Measurements from ENCODE around the gene RESF1. TPM values are rescaled to one million over a fixed set of nuclear protein-coding genes. Genes with fewer than 3 reads are reported as not detected.

The RESF1 gene
- polyA plus RNA-seq, 3 donors: 26.8 to 82.9 (median 32.7) TPM

GRCh38 chr12:31961137-31961536 lies 1.9 kb downstream of the RESF1 start:
- 100% methylated on average over 2 of the region's 2 CpGs for WGBS (ENCODE audit: insufficient coverage)
- Mint-ChIP-seq H3K27ac (peak overlapping the region in 3 of 7 donors; percentile 24 to 98 (median 74)), H3K4me1 (peaks cover 70% of the 10 kb centered on the region), H3K4me3 (peak overlapping the region; percentile 97), H3K27me3 (ENCODE audit: low read depth in 3 of 3) (peaks cover 0 to 4% (median 0%) of the 10 kb centered on the region in 3 donors), H3K36me3 (peaks cover 62 to 67% of the 10 kb centered on the region in 2 donors), H3K9me3 (peaks cover 22 to 35% (median 28%) of the 10 kb centered on the region in 7 donors)
- no peak overlapping the region for H2AFZ ChIP-seq (ENCODE audit: insufficient read depth, low read depth, low read length, poor library complexity, severe bottlenecking)
- H3K4me2 ChIP-seq (replicated peaks; ENCODE audit: extremely low read depth, low read length, poor library complexity, severe bottlenecking): peak overlapping the region; percentile 78
- H3K9me3 ChIP-seq (replicated peaks in 1 of 2; ENCODE audit: control insufficient read depth in 1 of 2, insufficient read depth in 1 of 2, low read length in 2 of 2): peaks cover 3 to 17% of the 10 kb centered on the region in 2 donors
- H3K4me3 ChIP-seq (replicated peaks in 1 of 3; ENCODE audit: low read depth in 2 of 3, low read length in 3 of 3): peak overlapping the region; percentile 77 to 84 (median 83)
- peaks cover 75% of the 10 kb centered on the region for H3K79me2 ChIP-seq (ENCODE audit: insufficient read depth, low read length)
- peaks cover 32 to 63% of the 10 kb centered on the region in 2 donors for H3K4me1 ChIP-seq (ENCODE audit: control insufficient read depth in 1 of 2, insufficient read depth in 2 of 2, low read length in 2 of 2)
- no peaks in the 10 kb centered on the region for H3K27me3 ChIP-seq (ENCODE audit: control insufficient read depth in 2 of 2, insufficient read depth in 2 of 2, low read length in 2 of 2)
- H3K9ac ChIP-seq (ENCODE audit: insufficient read depth, low read length, poor library complexity, severe bottlenecking): peak overlapping the region; percentile 82
- peaks cover 30 to 52% of the 10 kb centered on the region in 2 donors for H3K36me3 ChIP-seq (replicated peaks in 1 of 2; ENCODE audit: control insufficient read depth in 1 of 2, insufficient read depth in 2 of 2, low read length in 2 of 2)
- no peak for DNase-seq
- intact Hi-C loops (cut with micrococcal nuclease): loop anchor here (5.0 to 10.0 kb wide), 3 partner anchors 256 to 286 kb away; no protein-coding TSS in a partner anchor
- TF ChIP-seq, protein P1, sequence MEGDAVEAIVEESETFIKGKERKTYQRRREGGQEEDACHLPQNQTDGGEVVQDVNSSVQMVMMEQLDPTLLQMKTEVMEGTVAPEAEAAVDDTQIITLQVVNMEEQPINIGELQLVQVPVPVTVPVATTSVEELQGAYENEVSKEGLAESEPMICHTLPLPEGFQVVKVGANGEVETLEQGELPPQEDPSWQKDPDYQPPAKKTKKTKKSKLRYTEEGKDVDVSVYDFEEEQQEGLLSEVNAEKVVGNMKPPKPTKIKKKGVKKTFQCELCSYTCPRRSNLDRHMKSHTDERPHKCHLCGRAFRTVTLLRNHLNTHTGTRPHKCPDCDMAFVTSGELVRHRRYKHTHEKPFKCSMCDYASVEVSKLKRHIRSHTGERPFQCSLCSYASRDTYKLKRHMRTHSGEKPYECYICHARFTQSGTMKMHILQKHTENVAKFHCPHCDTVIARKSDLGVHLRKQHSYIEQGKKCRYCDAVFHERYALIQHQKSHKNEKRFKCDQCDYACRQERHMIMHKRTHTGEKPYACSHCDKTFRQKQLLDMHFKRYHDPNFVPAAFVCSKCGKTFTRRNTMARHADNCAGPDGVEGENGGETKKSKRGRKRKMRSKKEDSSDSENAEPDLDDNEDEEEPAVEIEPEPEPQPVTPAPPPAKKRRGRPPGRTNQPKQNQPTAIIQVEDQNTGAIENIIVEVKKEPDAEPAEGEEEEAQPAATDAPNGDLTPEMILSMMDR (IDR thresholded peaks at IDR 0.05): no peak
- peak overlapping the region in 1 of 2 donors; percentile 92 for H3K27ac ChIP-seq (ENCODE audit: low read depth in 1 of 2, low read length in 2 of 2)
- H4K20me1 ChIP-seq (ENCODE audit: insufficient read depth, low read length): peaks cover 60% of the 10 kb centered on the region

DNA sequence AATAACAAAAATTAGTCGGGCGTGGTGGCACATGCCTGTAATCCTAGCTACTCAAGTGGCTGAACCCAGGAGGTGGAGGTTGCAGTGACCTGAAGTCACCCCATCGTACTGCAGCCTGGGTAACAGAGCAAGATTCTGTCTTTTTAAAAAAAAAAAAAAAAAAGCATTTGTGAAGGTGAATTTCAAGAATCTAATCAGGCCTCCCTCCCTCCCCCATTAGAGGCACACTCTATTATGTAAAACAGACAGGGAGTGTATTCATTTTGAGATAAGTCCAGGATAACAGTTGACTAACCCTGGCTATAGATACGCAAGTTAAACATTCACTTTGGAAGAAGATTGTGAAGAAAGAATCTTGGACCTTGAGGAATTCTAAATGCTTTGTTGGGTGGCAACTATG lies 2.9 kb downstream of the RESF1 start:
- Mint-ChIP-seq H3K27ac (peak overlapping the region in 1 of 7 donors; percentile 98), H3K27me3 (ENCODE audit: low read depth in 3 of 3) (peaks cover 0 to 4% (median 0%) of the 10 kb centered on the region in 3 donors), H3K36me3 (peaks cover 67 to 70% of the 10 kb centered on the region in 2 donors), H3K4me1 (peaks cover 77% of the 10 kb centered on the region), H3K4me3 (peak overlapping the region in 1 of 2 donors; percentile 52), H3K9me3 (peaks cover 13 to 26% (median 19%) of the 10 kb centered on the region in 7 donors)
- Histone ChIP-seq H3K79me2 (ENCODE audit: insufficient read depth, low read length) (peaks cover 85% of the 10 kb centered on the region), H3K27ac (ENCODE audit: low read depth in 1 of 2, low read length in 2 of 2) (no peak overlapping the region), H3K4me3 (replicated peaks in 1 of 3; ENCODE audit: low read depth in 2 of 3, low read length in 3 of 3) (peak overlapping the region in 1 of 3 experiments; percentile 83), H3K27me3 (ENCODE audit: control insufficient read depth in 2 of 2, insufficient read depth in 2 of 2, low read length in 2 of 2) (no peaks in the 10 kb centered on the region), H3K9ac (ENCODE audit: insufficient read depth, low read length, poor library complexity, severe bottlenecking) (peak overlapping the region; percentile 82), H2AFZ (ENCODE audit: insufficient read depth, low read depth, low read length, poor library complexity, severe bottlenecking) (no peak overlapping the region), H3K4me1 (ENCODE audit: control insufficient read depth in 1 of 2, insufficient read depth in 2 of 2, low read length in 2 of 2) (peaks cover 35 to 72% of the 10 kb centered on the region in 2 donors), H4K20me1 (ENCODE audit: insufficient read depth, low read length) (peaks cover 70% of the 10 kb centered on the region), H3K36me3 (replicated peaks in 1 of 2; ENCODE audit: control insufficient read depth in 1 of 2, insufficient read depth in 2 of 2, low read length in 2 of 2) (peaks cover 32 to 61% of the 10 kb centered on the region in 2 donors), H3K4me2 (replicated peaks; ENCODE audit: extremely low read depth, low read length, poor library complexity, severe bottlenecking) (peak overlapping the region; percentile 78), H3K9me3 (replicated peaks in 1 of 2; ENCODE audit: control insufficient read depth in 1 of 2, insufficient read depth in 1 of 2, low read length in 2 of 2) (peaks cover 0 to 9% of the 10 kb centered on the region in 2 donors)
- TF ChIP-seq, protein P1 (IDR thresholded peaks at IDR 0.05): no peak
- intact Hi-C loops (cut with micrococcal nuclease): loop anchor here (5.0 to 10.0 kb wide), 3 partner anchors 257 to 287 kb away; no protein-coding TSS in a partner anchor
- WGBS (ENCODE audit: insufficient coverage): 100% methylated on average over 2 of the region's 4 CpGs
- DNase-seq: no peak
